Spleen (tissue), 7 donors: Measurements from ENCODE around the gene OR5AK2.

Source experiments
- CTCF ChIP-seq, 11 experiments: fragments of 200-600 bp in 7 of 11; fragments of 450-650 bp in 4 of 11; sonication (generic) in 4 of 11; IDR thresholded peaks in 8 of 11; conservative IDR thresholded peaks in 3 of 11; 1 replicate in 7 of 11; 2 replicates in 4 of 11; pipeline versions ENCODE4 v1.4.0 to v1.8.0; 2016 to 2021; ENCODE audit warnings: antibody characterized with exemption in 11 of 11, inconsistent platforms in 4 of 11, mild to moderate bottlenecking in 1 of 11
- POLR2AphosphoS5 ChIP-seq, 3 donors: sonication (generic); formaldehyde crosslinking; IDR thresholded peaks; one replicate each; pipeline ENCODE4 v1.5.1; 2017; ENCODE audit warnings: antibody characterized with exemption in 3 of 3
- donor health status: DM: no; HTN: no; CAD: no; lungs with moderate emphysema.
- donor health status: DM: no; HTN: no; CAD: no.
- donor health status: DM: no; HTN: no; CAD: no.

DNA sequence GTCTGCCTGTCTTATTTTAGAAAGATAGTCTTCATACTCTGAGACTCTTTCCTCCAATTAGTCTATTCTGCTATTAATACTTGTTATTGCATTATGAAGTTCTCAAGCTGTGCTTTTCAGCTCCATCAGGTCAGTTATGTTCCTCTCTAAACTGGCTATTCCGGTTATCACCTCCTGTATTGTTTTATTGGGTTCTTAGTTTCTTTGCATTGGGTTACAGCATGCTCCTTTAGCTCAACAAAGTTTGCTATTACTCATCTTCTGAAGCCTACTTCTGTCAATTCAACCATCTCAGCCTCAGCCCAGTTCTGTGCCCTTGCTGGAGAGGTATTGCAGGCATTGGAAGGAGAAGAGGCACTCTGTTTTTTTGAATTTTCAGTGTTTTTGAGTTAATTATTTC is 21.0 kb upstream of the OR5AK2 start:
- TF ChIP-seq CTCF (IDR thresholded peaks at IDR 0.05 in 8 of 11, conservative IDR thresholded peaks at IDR 0.05 in 3 of 11): no peak
- TF ChIP-seq POLR2AphosphoS5 (IDR thresholded peaks at IDR 0.05): no peak
